GM18498 (cell line): Measurements from ENCODE around the gene MACROD2.

ENCODE experiments used
- ATAC-seq: cut with Tn5 transposase; IDR thresholded peaks from one replicate; pipeline ENCODE4 v1.9.1; 2021; ENCODE audit warnings: mild to moderate bottlenecking, moderate library complexity; ENCODE audit not compliant: unreplicated experiment

The MACROD2 gene

GRCh38 chr20:15619816-15620215 lies 1624.5 kb downstream of the MACROD2 start:
- no peak for ATAC-seq

- ATAC-seq = no peak
These were observed 1627.1 kb downstream of the MACROD2 start for GRCh38 chr20:15622368-15622767.

- ATAC-seq = no peak
These were observed 1627.9 kb downstream of the MACROD2 start for GRCh38 chr20:15623215-15623614.

GRCh38 chr20:15625981-15626380 lies 1630.7 kb downstream of the MACROD2 start:
- no peak for ATAC-seq

GRCh38 chr20:15627089-15627488 lies 1631.8 kb downstream of the MACROD2 start:
- no peak for ATAC-seq

GRCh38 chr20:15627501-15627903 lies 1632.2 kb downstream of the MACROD2 start:
- ATAC-seq = no peak

GRCh38 chr20:15628851-15629353 lies 1633.6 kb downstream of the MACROD2 start:
- ATAC-seq = no peak

- ATAC-seq = no peak
These were observed 1635.0 kb downstream of the MACROD2 start for GRCh38 chr20:15630360-15630759.

- ATAC-seq = no peak
These were observed 1637.4 kb downstream of the MACROD2 start for GRCh38 chr20:15632680-15633079.

GRCh38 chr20:15634102-15634501 lies 1638.8 kb downstream of the MACROD2 start:
- ATAC-seq = no peak

GRCh38 chr20:15637546-15637945 lies 1642.2 kb downstream of the MACROD2 start:
- no peak for ATAC-seq

GRCh38 chr20:15637950-15638754 lies 1642.8 kb downstream of the MACROD2 start:
- no peak for ATAC-seq

GRCh38 chr20:15638816-15639215 lies 1643.5 kb downstream of the MACROD2 start:
- ATAC-seq = no peak

- ATAC-seq = no peak
These were observed 1644.5 kb downstream of the MACROD2 start for GRCh38 chr20:15639839-15640238.

GRCh38 chr20:15642109-15642508 lies 1646.8 kb downstream of the MACROD2 start:
- no peak for ATAC-seq

- no peak for ATAC-seq
These were observed 1647.4 kb downstream of the MACROD2 start for GRCh38 chr20:15642676-15643075.

GRCh38 chr20:15643713-15644112 lies 1648.4 kb downstream of the MACROD2 start:
- ATAC-seq = no peak

- no peak for ATAC-seq
These were observed 1650.5 kb downstream of the MACROD2 start for GRCh38 chr20:15645816-15646215.

GRCh38 chr20:15653396-15654207 lies 1658.3 kb downstream of the MACROD2 start:
- ATAC-seq = no peak

GRCh38 chr20:15654208-15654649 lies 1658.9 kb downstream of the MACROD2 start:
- ATAC-seq = peak; percentile 100

- no peak for ATAC-seq
These were observed 1660.1 kb downstream of the MACROD2 start for GRCh38 chr20:15655295-15655874.
